ENCODE results near the gene ARHGAP32. TPM values are rescaled to one million over a fixed set of nuclear protein-coding genes. Genes with fewer than 3 reads are reported as not detected.

Gene ARHGAP32
- total RNA-seq, 1 experiment from 2014 or later: 27.8 TPM

- Histone ChIP-seq H3K36me3 (ENCODE audit: control insufficient read depth in 1 of 2, insufficient read depth in 2 of 2, low read length in 2 of 2) (no peaks in the 10 kb centered on the region), H3K4me3 (replicated peaks in 1 of 2; ENCODE audit: low read depth in 1 of 2, low read length in 2 of 2) (no peak overlapping the region), H3K9me3 (ENCODE audit: control insufficient read depth in 1 of 2, insufficient read depth in 1 of 2, low read depth in 1 of 2, low read length in 2 of 2) (no peaks in the 10 kb centered on the region), H3K4me2 (ENCODE audit: low read length) (no peak overlapping the region), H3K4me1 (ENCODE audit: control insufficient read depth in 1 of 2, insufficient read depth in 2 of 2, low read length in 2 of 2) (no peaks in the 10 kb centered on the region), H3K9ac (ENCODE audit: low read length) (no peak overlapping the region), H3K27me3 (ENCODE audit: insufficient read depth, low read length) (no peaks in the 10 kb centered on the region), H3K79me2 (ENCODE audit: insufficient read depth, low read length) (no peaks in the 10 kb centered on the region), H4K20me1 (ENCODE audit: insufficient read depth) (no peaks in the 10 kb centered on the region), H3K9me2 (ENCODE audit: insufficient read depth) (no peaks in the 10 kb centered on the region), H2AFZ (ENCODE audit: low read depth, low read length, poor library complexity, severe bottlenecking) (no peak overlapping the region), H3K27ac (ENCODE audit: low read depth, low read length) (no peak overlapping the region)
- intact Hi-C loops (cut with micrococcal nuclease): no loop called here
- DNase-seq (ENCODE audit: low read depth, low spot score): no peak
- ChIA-PET RAD21 (ENCODE audit: low non-redundant PET in 1 of 2, low total read pairs in 2 of 2, uncharacterized antibody in 2 of 2, unreplicated experiment in 2 of 2) (no interaction called here), POLR2A (no interaction called here), CTCF (no interaction called here)
- no peak for TF ChIP-seq CEBPB (IDR thresholded peaks at IDR 0.05; ENCODE audit: low read depth)
- no peak for TF ChIP-seq JUND (IDR thresholded peaks at IDR 0.05)
- no TSS peak for BruUV-seq (replicated peaks)
- ATAC-seq: no peak
These were observed 257.8 kb downstream of the ARHGAP32 start for GRCh38 chr11:128934351-128934750.

GRCh38 chr11:128933481-128934178 is 258.5 kb downstream of the ARHGAP32 start:
- no peaks in the 10 kb centered on the region for H3K27me3 ChIP-seq (ENCODE audit: insufficient read depth, low read length)
- H3K79me2 ChIP-seq (ENCODE audit: insufficient read depth, low read length): no peaks in the 10 kb centered on the region
- CTCF ChIA-PET: no interaction called here
- DNase-seq (ENCODE audit: low read depth, low spot score) (no peak), ATAC-seq (no peak)
- H3K9me3 ChIP-seq (ENCODE audit: control insufficient read depth in 1 of 2, insufficient read depth in 1 of 2, low read depth in 1 of 2, low read length in 2 of 2): no peaks in the 10 kb centered on the region
- H3K36me3 ChIP-seq (ENCODE audit: control insufficient read depth in 1 of 2, insufficient read depth in 2 of 2, low read length in 2 of 2): no peaks in the 10 kb centered on the region
- no peak overlapping the region for H3K27ac ChIP-seq (ENCODE audit: low read depth, low read length)
- POLR2A ChIA-PET: no interaction called here
- no peak overlapping the region for H3K4me2 ChIP-seq (ENCODE audit: low read length)
- no peaks in the 10 kb centered on the region for H4K20me1 ChIP-seq (ENCODE audit: insufficient read depth)
- intact Hi-C loops (cut with micrococcal nuclease): no loop called here
- no peak overlapping the region for H3K9ac ChIP-seq (ENCODE audit: low read length)
- H3K4me3 ChIP-seq (replicated peaks in 1 of 2; ENCODE audit: low read depth in 1 of 2, low read length in 2 of 2): no peak overlapping the region
- RAD21 ChIA-PET (ENCODE audit: low non-redundant PET in 1 of 2, low total read pairs in 2 of 2, uncharacterized antibody in 2 of 2, unreplicated experiment in 2 of 2): no interaction called here
- no peak for TF ChIP-seq MAX (IDR thresholded peaks at IDR 0.05)
- TF ChIP-seq SRF (IDR thresholded peaks at IDR 0.05; ENCODE audit: low read depth): no peak
- TF ChIP-seq EGR1 (IDR thresholded peaks at IDR 0.05; ENCODE audit: low read depth): no peak
- no peak for TF ChIP-seq SIN3A (IDR thresholded peaks at IDR 0.05; ENCODE audit: low read depth)
- TF ChIP-seq CEBPB (IDR thresholded peaks at IDR 0.05; ENCODE audit: low read depth): no peak
- no peaks in the 10 kb centered on the region for H3K9me2 ChIP-seq (ENCODE audit: insufficient read depth)
- BruUV-seq (replicated peaks): no TSS peak
- H2AFZ ChIP-seq (ENCODE audit: low read depth, low read length, poor library complexity, severe bottlenecking): no peak overlapping the region
- H3K4me1 ChIP-seq (ENCODE audit: control insufficient read depth in 1 of 2, insufficient read depth in 2 of 2, low read length in 2 of 2): no peaks in the 10 kb centered on the region
